Measurements from ENCODE around the gene RALY. TPM values are rescaled to one million over a fixed set of nuclear protein-coding genes. Genes with fewer than 3 reads are reported as not detected.
A peak's percentile ranks its signal among the peaks of the same experiment; 100 is the strongest.

RALY gene
- total RNA-seq, 1 experiment from 2014 or later: 185 TPM

- no TSS peak for BruUV-seq (replicated peaks)
- CTCF ChIA-PET: no interaction called here
- Histone ChIP-seq H3K36me3 (ENCODE audit: insufficient read depth, low read length, poor library complexity, severe bottlenecking) (no peaks in the 10 kb centered on the region), H3K9me3 (ENCODE audit: low read depth, low read length, poor library complexity, severe bottlenecking) (no peaks in the 10 kb centered on the region), H3K27me3 (replicated peaks; ENCODE audit: insufficient read depth, low read depth, low read length, poor library complexity) (no peaks in the 10 kb centered on the region), H3K27ac (ENCODE audit: low read depth, low read length, poor library complexity, severe bottlenecking) (peak overlapping the region; percentile 26), H3K4me1 (ENCODE audit: insufficient read depth, low read length, poor library complexity, severe bottlenecking) (peaks cover 30% of the 10 kb centered on the region), H3K4me3 (ENCODE audit: low read depth, low read length, poor library complexity, severe bottlenecking) (no peak overlapping the region)
- TF ChIP-seq EZH2 (IDR thresholded peaks at IDR 0.05; ENCODE audit: borderline replicate concordance, low read depth, low read length, poor library complexity, severe bottlenecking) (no peak), CTCF (conservative IDR thresholded peaks at IDR 0.05; ENCODE audit: low read depth, low read length) (no peak)
- POLR2A ChIA-PET (ENCODE audit: low non-redundant PET): no interaction called here
- intact Hi-C loops (cut with micrococcal nuclease; ENCODE audit: unreplicated experiment): no loop called here
- no peak for DNase-seq (ENCODE audit: low spot score)
These were observed 43.4 kb downstream of the RALY start for GRCh38 chr20:34037121-34037520.

GRCh38 chr20:34037767-34038166, 44.1 kb downstream of the RALY start:
- Histone ChIP-seq H3K9me3 (ENCODE audit: low read depth, low read length, poor library complexity, severe bottlenecking) (no peaks in the 10 kb centered on the region), H3K36me3 (ENCODE audit: insufficient read depth, low read length, poor library complexity, severe bottlenecking) (no peaks in the 10 kb centered on the region), H3K27me3 (replicated peaks; ENCODE audit: insufficient read depth, low read depth, low read length, poor library complexity) (no peaks in the 10 kb centered on the region), H3K4me3 (ENCODE audit: low read depth, low read length, poor library complexity, severe bottlenecking) (no peak overlapping the region), H3K4me1 (ENCODE audit: insufficient read depth, low read length, poor library complexity, severe bottlenecking) (peaks cover 27% of the 10 kb centered on the region), H3K27ac (ENCODE audit: low read depth, low read length, poor library complexity, severe bottlenecking) (peak overlapping the region; percentile 26)
- intact Hi-C loops (cut with micrococcal nuclease; ENCODE audit: unreplicated experiment): no loop called here
- POLR2A ChIA-PET (ENCODE audit: low non-redundant PET): no interaction called here
- no TSS peak for BruUV-seq (replicated peaks)
- DNase-seq (ENCODE audit: low spot score): no peak
- TF ChIP-seq EZH2 (IDR thresholded peaks at IDR 0.05; ENCODE audit: borderline replicate concordance, low read depth, low read length, poor library complexity, severe bottlenecking) (no peak), CTCF (conservative IDR thresholded peaks at IDR 0.05; ENCODE audit: low read depth, low read length) (no peak)
- CTCF ChIA-PET: no interaction called here

GRCh38 chr20:34040300-34040995, 46.7 kb downstream of the RALY start:
- intact Hi-C loops (cut with micrococcal nuclease; ENCODE audit: unreplicated experiment): no loop called here
- Histone ChIP-seq H3K4me3 (ENCODE audit: low read depth, low read length, poor library complexity, severe bottlenecking) (no peak overlapping the region), H3K27ac (ENCODE audit: low read depth, low read length, poor library complexity, severe bottlenecking) (no peak overlapping the region), H3K9me3 (ENCODE audit: low read depth, low read length, poor library complexity, severe bottlenecking) (no peaks in the 10 kb centered on the region), H3K36me3 (ENCODE audit: insufficient read depth, low read length, poor library complexity, severe bottlenecking) (no peaks in the 10 kb centered on the region), H3K4me1 (ENCODE audit: insufficient read depth, low read length, poor library complexity, severe bottlenecking) (peaks cover 19% of the 10 kb centered on the region), H3K27me3 (replicated peaks; ENCODE audit: insufficient read depth, low read depth, low read length, poor library complexity) (no peaks in the 10 kb centered on the region)
- ChIA-PET CTCF (no interaction called here), POLR2A (ENCODE audit: low non-redundant PET) (no interaction called here)
- TF ChIP-seq EZH2 (IDR thresholded peaks at IDR 0.05; ENCODE audit: borderline replicate concordance, low read depth, low read length, poor library complexity, severe bottlenecking): no peak
- TF ChIP-seq CTCF (conservative IDR thresholded peaks at IDR 0.05; ENCODE audit: low read depth, low read length): no peak
- no TSS peak for BruUV-seq (replicated peaks)
- DNase-seq (ENCODE audit: low spot score): no peak
